Memory B cell (primary cell): ENCODE results near the gene AQP3.

Experiments used
- ATAC-seq: fragments of 150-1000 bp; cut with Tn5 transposase; 2 replicates; pipeline ENCODE4 v1.10.0; 2021; ENCODE audit warnings: low read depth, mild to moderate bottlenecking, moderate library complexity
- DNase-seq, 2 donors: peaks; one replicate each; pipeline ENCODE4 v3.0.0; 2022; ENCODE audit warnings: low spot score in 2 of 2
- H3K27ac Mint-ChIP-seq: one replicate; pipeline ENCODE4 v1.8.0; 2022; ENCODE audit warnings: mild to moderate bottlenecking, moderate library complexity, mixed read lengths
- H3K27me3 Mint-ChIP-seq: one replicate; pipeline ENCODE4 v1.8.0; 2022; ENCODE audit warnings: mixed read lengths
- H3K36me3 Mint-ChIP-seq: one replicate; pipeline ENCODE4 v1.8.0; 2022; ENCODE audit warnings: mild to moderate bottlenecking, mixed read lengths
- H3K4me1 Mint-ChIP-seq: one replicate; pipeline ENCODE4 v1.8.0; 2022; ENCODE audit warnings: mixed read lengths
- H3K4me3 Mint-ChIP-seq: one replicate; pipeline ENCODE4 v1.8.0; 2022; ENCODE audit warnings: mild to moderate bottlenecking, moderate library complexity, mixed read lengths
- H3K9me3 Mint-ChIP-seq: one replicate; pipeline ENCODE4 v1.8.0; 2022; ENCODE audit warnings: mixed read lengths

The AQP3 gene

DNA sequence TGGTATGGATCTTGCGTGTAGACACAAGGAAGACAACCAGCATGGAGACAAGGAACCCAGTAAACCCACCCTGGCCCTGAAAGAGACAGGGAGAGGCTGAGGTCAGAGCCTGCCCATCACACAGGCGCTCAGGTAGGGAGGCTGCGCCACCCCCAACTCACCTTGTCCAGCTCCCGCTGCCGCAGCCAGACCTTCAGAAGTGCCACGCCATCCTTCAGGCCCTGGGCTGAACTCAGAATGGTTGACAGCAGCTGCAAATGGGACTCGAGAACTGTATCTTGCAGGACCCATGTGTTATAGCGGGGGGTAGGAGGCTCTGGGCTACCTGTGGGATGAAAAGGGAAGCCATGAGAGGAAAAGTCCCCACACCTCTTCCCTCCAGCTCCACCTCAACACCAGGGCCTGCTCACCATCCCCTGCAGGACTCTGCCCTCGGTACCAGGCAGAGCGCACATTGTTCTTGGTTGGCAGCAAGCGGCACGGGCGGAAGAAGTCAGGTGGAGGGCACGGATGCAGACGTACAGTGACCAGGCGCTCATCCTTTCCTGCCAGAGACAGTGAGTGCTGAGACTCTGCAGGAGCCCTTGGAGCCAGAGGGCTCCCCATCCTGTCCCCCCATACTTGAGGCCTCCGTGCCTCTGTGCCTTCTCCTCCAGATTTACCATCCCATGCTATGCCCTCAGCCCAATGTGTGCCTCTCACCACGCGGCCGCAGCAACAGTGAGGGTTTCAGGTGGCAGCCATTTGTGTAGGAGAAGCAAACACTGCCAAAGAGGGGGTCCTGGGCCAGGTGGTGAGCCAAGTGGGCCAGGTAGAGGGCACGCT lies 21.6 kb upstream of the AQP3 start:
- Mint-ChIP-seq H3K9me3 (no peaks in the 10 kb centered on the region), H3K27ac (no peak overlapping the region), H3K4me1 (peaks cover 4% of the 10 kb centered on the region), H3K4me3 (no peak overlapping the region), H3K36me3 (peaks cover 23% of the 10 kb centered on the region), H3K27me3 (no peaks in the 10 kb centered on the region)
- ATAC-seq = no peak
- DNase-seq = no peak

GRCh38 chr9:33468215-33468730 lies 20.9 kb upstream of the AQP3 start:
- ATAC-seq = no peak
- H3K9me3 Mint-ChIP-seq = no peaks in the 10 kb centered on the region
- no peak for DNase-seq
- peaks cover 23% of the 10 kb centered on the region for H3K36me3 Mint-ChIP-seq
- peaks cover 2% of the 10 kb centered on the region for H3K4me1 Mint-ChIP-seq
- H3K27ac Mint-ChIP-seq = peak overlapping the region; percentile 73
- H3K4me3 Mint-ChIP-seq = no peak overlapping the region
- H3K27me3 Mint-ChIP-seq = no peaks in the 10 kb centered on the region

DNA sequence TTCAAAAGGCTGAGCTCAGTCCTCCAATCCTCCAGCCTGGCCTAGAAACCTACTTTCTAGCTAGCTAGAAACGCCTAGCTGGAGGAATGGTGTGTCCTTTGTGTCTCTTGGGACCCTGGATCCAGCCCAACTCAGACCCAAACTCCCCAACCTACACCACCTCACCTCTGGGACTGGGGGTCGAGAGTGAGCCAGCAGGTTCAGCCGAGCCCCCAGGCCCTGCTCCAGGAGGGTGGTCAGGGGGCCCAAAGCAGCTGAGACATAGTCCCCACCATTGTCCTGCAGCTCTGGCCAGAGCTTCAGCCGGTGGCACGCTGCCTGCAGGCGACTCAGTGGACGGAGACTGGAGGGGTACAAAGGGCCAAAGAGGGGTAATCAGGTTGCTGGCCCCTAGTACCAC lies 20.1 kb upstream of the AQP3 start:
- no peak for DNase-seq
- peaks cover 27% of the 10 kb centered on the region for H3K36me3 Mint-ChIP-seq
- H3K4me3 Mint-ChIP-seq = no peak overlapping the region
- H3K27ac Mint-ChIP-seq = peak overlapping the region; percentile 73
- H3K9me3 Mint-ChIP-seq = no peaks in the 10 kb centered on the region
- no peaks in the 10 kb centered on the region for H3K4me1 Mint-ChIP-seq
- no peak for ATAC-seq
- no peaks in the 10 kb centered on the region for H3K27me3 Mint-ChIP-seq

- Mint-ChIP-seq H3K9me3 (no peaks in the 10 kb centered on the region), H3K27me3 (no peaks in the 10 kb centered on the region), H3K27ac (no peak overlapping the region), H3K4me3 (no peak overlapping the region), H3K4me1 (no peaks in the 10 kb centered on the region), H3K36me3 (peaks cover 29% of the 10 kb centered on the region)
- ATAC-seq (peak; percentile 69), DNase-seq (peak; percentile 66 to 70)
These were observed 19.4 kb upstream of the AQP3 start for GRCh38 chr9:33466565-33467495.

DNA sequence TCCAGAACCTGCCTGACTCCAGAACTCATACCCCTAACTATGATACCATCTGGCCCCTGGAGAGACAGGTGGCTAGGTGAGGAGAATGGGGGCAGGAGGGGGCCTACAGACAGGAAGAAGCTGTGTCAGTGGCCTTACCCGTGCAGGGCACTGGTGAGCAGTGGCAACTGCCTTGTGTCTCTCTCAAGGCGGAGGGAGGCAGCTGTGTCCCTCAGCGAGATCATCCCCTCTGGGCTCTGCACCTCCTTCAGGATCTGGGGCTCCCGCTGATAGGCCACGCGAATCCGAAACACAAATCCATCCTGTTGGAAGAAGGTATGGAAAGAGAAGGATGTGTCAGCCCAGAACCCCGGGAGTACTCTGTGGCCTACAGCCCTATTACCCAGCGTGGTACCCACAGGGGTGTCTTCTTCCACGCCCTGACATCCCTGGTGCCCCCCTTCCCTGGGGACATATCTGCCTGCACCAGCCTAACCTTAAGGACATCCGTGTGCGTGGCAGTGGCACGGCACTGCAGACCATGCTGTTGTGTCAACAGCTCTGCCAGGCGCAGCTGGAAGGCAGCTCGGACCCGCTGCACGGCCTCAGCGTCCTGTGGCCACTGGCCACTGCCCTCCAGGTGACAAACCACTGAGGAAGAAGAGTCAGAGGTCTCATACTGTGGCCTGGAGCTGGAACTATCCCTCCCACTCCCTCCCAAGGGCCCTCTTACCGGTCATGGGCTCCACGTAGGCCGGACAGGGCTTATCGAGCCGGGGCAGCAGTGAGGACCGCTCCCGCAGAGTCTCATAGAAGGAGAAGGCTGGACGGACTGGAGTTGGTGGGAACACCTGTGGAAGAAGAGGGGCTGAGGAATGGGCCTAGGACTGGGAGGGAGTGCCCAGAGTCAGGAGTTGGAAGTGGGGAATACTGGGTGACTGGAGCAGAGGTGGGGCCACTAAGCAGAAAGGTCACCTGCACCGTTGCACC lies 18.5 kb upstream of the AQP3 start:
- H3K4me3 Mint-ChIP-seq = no peak overlapping the region
- ATAC-seq (no peak), DNase-seq (no peak)
- no peaks in the 10 kb centered on the region for H3K27me3 Mint-ChIP-seq
- no peaks in the 10 kb centered on the region for H3K9me3 Mint-ChIP-seq
- no peaks in the 10 kb centered on the region for H3K4me1 Mint-ChIP-seq
- H3K36me3 Mint-ChIP-seq = peaks cover 24% of the 10 kb centered on the region
- H3K27ac Mint-ChIP-seq = no peak overlapping the region

DNA sequence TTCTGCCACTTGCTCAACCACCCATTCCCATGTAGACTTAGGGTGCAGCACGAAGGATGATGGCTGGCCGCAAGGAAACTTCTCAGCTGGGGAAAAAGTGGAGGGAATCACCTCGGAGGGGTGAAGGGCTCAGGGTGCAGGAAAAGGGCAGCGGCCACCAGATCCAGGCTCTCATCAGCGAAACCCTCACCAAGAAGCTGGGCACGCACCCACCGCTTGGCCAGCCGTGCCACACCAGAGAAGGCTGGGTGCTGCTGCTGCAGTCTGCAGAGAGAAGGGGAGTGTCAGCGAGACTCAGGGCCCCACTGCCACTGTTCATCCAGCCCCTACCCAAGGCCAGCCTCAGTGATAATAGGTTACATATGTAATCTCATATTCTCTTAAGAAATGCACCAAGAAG lies 17.7 kb upstream of the AQP3 start:
- ATAC-seq (no peak), DNase-seq (no peak)
- Mint-ChIP-seq H3K36me3 (peaks cover 22% of the 10 kb centered on the region), H3K27ac (no peak overlapping the region), H3K4me1 (no peaks in the 10 kb centered on the region), H3K4me3 (no peak overlapping the region), H3K9me3 (no peaks in the 10 kb centered on the region), H3K27me3 (no peaks in the 10 kb centered on the region)

- H3K36me3 Mint-ChIP-seq = peaks cover 19% of the 10 kb centered on the region
- no peaks in the 10 kb centered on the region for H3K9me3 Mint-ChIP-seq
- H3K4me1 Mint-ChIP-seq = peaks cover 2% of the 10 kb centered on the region
- H3K4me3 Mint-ChIP-seq = no peak overlapping the region
- no peaks in the 10 kb centered on the region for H3K27me3 Mint-ChIP-seq
- no peak for DNase-seq
- no peak for ATAC-seq
- no peak overlapping the region for H3K27ac Mint-ChIP-seq
These were observed 16.7 kb upstream of the AQP3 start for GRCh38 chr9:33464045-33464636.

GRCh38 chr9:33463151-33463550 lies 15.8 kb upstream of the AQP3 start:
- Mint-ChIP-seq H3K27ac (no peak overlapping the region), H3K4me1 (peaks cover 9% of the 10 kb centered on the region), H3K36me3 (peaks cover 18% of the 10 kb centered on the region), H3K9me3 (no peaks in the 10 kb centered on the region), H3K27me3 (no peaks in the 10 kb centered on the region), H3K4me3 (no peak overlapping the region)
- DNase-seq (no peak), ATAC-seq (no peak)

GRCh38 chr9:33461492-33461891 lies 14.1 kb upstream of the AQP3 start:
- H3K27ac Mint-ChIP-seq = no peak overlapping the region
- ATAC-seq = no peak
- no peaks in the 10 kb centered on the region for H3K9me3 Mint-ChIP-seq
- H3K27me3 Mint-ChIP-seq = no peaks in the 10 kb centered on the region
- H3K36me3 Mint-ChIP-seq = peaks cover 16% of the 10 kb centered on the region
- no peak for DNase-seq
- peaks cover 10% of the 10 kb centered on the region for H3K4me1 Mint-ChIP-seq
- H3K4me3 Mint-ChIP-seq = no peak overlapping the region

GRCh38 chr9:33460854-33461253 lies 13.5 kb upstream of the AQP3 start:
- H3K9me3 Mint-ChIP-seq = no peaks in the 10 kb centered on the region
- H3K27ac Mint-ChIP-seq = no peak overlapping the region
- no peak for ATAC-seq
- DNase-seq = no peak
- peaks cover 14% of the 10 kb centered on the region for H3K36me3 Mint-ChIP-seq
- H3K4me3 Mint-ChIP-seq = no peak overlapping the region
- H3K27me3 Mint-ChIP-seq = no peaks in the 10 kb centered on the region
- peaks cover 10% of the 10 kb centered on the region for H3K4me1 Mint-ChIP-seq

- Mint-ChIP-seq H3K36me3 (peaks cover 6% of the 10 kb centered on the region), H3K9me3 (no peaks in the 10 kb centered on the region), H3K4me1 (peaks cover 10% of the 10 kb centered on the region), H3K27ac (no peak overlapping the region), H3K27me3 (no peaks in the 10 kb centered on the region), H3K4me3 (no peak overlapping the region)
- DNase-seq (no peak), ATAC-seq (peak; percentile 52)
These were observed 11.7 kb upstream of the AQP3 start for GRCh38 chr9:33459115-33459514.

DNA sequence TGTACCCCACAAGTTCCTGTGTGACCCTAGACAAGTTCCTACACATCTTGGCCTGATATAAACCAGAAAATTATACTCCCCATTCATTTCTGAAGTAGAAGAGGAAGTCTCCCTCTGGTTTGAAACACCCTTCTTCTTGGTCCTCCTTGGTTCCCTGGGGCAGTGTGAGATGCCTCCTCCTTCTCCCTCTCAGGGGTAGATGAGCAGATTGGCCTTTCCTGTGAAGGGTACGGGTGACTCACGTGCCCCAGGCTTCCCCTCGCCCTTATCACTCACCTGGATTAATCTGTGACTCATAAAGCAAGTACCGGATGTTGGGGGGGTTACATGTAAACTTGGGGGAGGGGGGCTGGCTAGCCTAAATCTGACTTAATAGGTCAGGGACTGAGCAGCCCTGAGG lies 11.1 kb upstream of the AQP3 start:
- no peaks in the 10 kb centered on the region for H3K27me3 Mint-ChIP-seq
- no peak overlapping the region for H3K4me3 Mint-ChIP-seq
- DNase-seq (no peak), ATAC-seq (peak; percentile 24)
- peak overlapping the region; percentile 50 for H3K27ac Mint-ChIP-seq
- H3K9me3 Mint-ChIP-seq = no peaks in the 10 kb centered on the region
- peaks cover 6% of the 10 kb centered on the region for H3K36me3 Mint-ChIP-seq
- H3K4me1 Mint-ChIP-seq = peaks cover 10% of the 10 kb centered on the region

- H3K27me3 Mint-ChIP-seq = peaks cover 3% of the 10 kb centered on the region
- H3K4me1 Mint-ChIP-seq = peaks cover 16% of the 10 kb centered on the region
- DNase-seq (no peak), ATAC-seq (no peak)
- H3K9me3 Mint-ChIP-seq = no peaks in the 10 kb centered on the region
- H3K36me3 Mint-ChIP-seq = no peaks in the 10 kb centered on the region
- no peak overlapping the region for H3K27ac Mint-ChIP-seq
- no peak overlapping the region for H3K4me3 Mint-ChIP-seq
These were observed 8.6 kb upstream of the AQP3 start for GRCh38 chr9:33455945-33456344.
